Activated CD8-positive, alpha-beta memory T cell treated with anti-CD3 and anti-CD28 coated beads for 1 hour (primary cell): Measurements from ENCODE around the gene SLC25A6.
"Not testable (repeated sequence)": the region's sequence is repeated elsewhere in the genome, so short reads cannot be mapped to it uniquely, and the experiment has no call there.

Source experiments
- DNase-seq, 2 donors: peaks; one replicate each; pipeline ENCODE4 v3.0.0-alpha.2; 2020; ENCODE audit warnings: low read depth in 1 of 2; ENCODE audit errors: extremely low read depth in 1 of 2

Gene SLC25A6

GRCh38 chrX:1416327-1416784, 24.4 kb upstream of the SLC25A6 start:
- no peak for DNase-seq

- no peak for DNase-seq
Measured at GRCh38 chrX:1412551-1413161, 20.7 kb upstream of the SLC25A6 start.

- no peak for DNase-seq
Measured at GRCh38 chrX:1411326-1411725, 19.4 kb upstream of the SLC25A6 start.

GRCh38 chrX:1407035-1407434, 15.1 kb upstream of the SLC25A6 start:
- no peak for DNase-seq

- DNase-seq, result not testable (repeated sequence)
Measured at GRCh38 chrX:1405769-1406168, 13.9 kb upstream of the SLC25A6 start.

GRCh38 chrX:1403867-1404266, 12.0 kb upstream of the SLC25A6 start:
- DNase-seq, result not testable (repeated sequence)

GRCh38 chrX:1403228-1403627, 11.3 kb upstream of the SLC25A6 start:
- no peak for DNase-seq

GRCh38 chrX:1401611-1402430, 9.9 kb upstream of the SLC25A6 start:
- no peak for DNase-seq

- DNase-seq, result no peak
Measured at GRCh38 chrX:1400742-1401471, 9.0 kb upstream of the SLC25A6 start.

- DNase-seq, result no peak
Measured at GRCh38 chrX:1400049-1400448, 8.1 kb upstream of the SLC25A6 start.

- no peak for DNase-seq
Measured at GRCh38 chrX:1398431-1399340, 6.8 kb upstream of the SLC25A6 start.

- DNase-seq, result no peak
Measured at GRCh38 chrX:1397441-1398270, 5.7 kb upstream of the SLC25A6 start.

GRCh38 chrX:1397001-1397400, 5.1 kb upstream of the SLC25A6 start:
- no peak for DNase-seq

GRCh38 chrX:1395646-1396216, 3.8 kb upstream of the SLC25A6 start:
- no peak for DNase-seq

GRCh38 chrX:1394731-1395501, 3.0 kb upstream of the SLC25A6 start:
- no peak for DNase-seq

GRCh38 chrX:1393871-1394615, 2.1 kb upstream of the SLC25A6 start:
- no peak for DNase-seq

GRCh38 chrX:1392376-1393068, 609 bp upstream of the SLC25A6 start:
- no peak for DNase-seq

- peak in 1 of 2 donors; percentile 60 for DNase-seq
Measured at GRCh38 chrX:1391370-1391706, 575 bp downstream of the SLC25A6 start.
